Stimulated activated CD8-positive, alpha-beta memory T cell treated with anti-CD3 and anti-CD28 coated beads, Interleukin-15, amount 100 ng/mL, for 48 hours (primary cell): Measurements from ENCODE around the gene TSSK2.
"Not testable (repeated sequence)": the region's sequence is repeated elsewhere in the genome, so short reads cannot be mapped to it uniquely, and the experiment has no call there.

Experiments
- DNase-seq, 2 donors: peaks; one replicate each; pipeline ENCODE4 v3.0.0-alpha.2; 2020; ENCODE audit warnings: low read depth in 2 of 2

Gene TSSK2

DNA sequence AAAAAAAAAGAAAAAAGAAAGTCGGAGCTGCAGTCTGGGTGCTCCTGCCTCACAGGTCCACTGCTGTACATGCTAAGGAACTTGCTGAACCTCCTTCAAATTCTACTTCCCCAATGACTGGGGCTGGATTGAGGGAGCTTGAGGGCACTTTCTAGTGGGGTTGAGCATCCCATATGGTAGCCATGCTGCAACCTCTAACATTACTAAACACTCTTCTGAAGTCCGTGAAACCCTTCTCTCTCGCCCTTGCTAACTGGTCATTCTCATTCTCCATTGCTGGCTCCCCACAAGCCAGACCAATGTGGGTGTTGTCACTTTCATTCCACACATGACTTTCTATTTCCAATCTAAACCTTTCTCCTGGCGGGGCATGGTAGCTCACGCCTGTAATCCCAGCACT, 12.1 kb downstream of the TSSK2 start:
- no peak for DNase-seq

DNA sequence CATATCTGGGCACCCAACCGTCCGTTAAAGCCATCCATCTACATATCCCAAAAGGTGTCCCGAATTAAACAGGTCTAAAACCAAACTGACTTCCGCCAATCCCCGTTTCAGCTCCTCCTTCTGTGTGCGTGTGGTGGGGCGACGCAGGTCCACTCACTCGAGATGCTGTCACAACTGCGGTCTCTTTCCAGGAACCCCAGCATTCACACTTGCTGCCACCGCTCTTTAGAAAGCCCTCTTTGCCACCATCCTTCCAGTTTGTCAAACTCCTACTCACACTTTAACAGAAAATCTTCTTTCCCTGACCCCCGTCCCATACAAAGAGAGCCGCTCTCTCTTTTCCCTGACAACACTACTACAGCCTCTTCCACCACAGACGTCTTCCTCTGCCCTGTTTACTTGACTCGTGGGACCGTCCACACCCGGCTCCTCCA, 12.9 kb downstream of the TSSK2 start:
- peak; percentile 24 to 28 for DNase-seq

DNA sequence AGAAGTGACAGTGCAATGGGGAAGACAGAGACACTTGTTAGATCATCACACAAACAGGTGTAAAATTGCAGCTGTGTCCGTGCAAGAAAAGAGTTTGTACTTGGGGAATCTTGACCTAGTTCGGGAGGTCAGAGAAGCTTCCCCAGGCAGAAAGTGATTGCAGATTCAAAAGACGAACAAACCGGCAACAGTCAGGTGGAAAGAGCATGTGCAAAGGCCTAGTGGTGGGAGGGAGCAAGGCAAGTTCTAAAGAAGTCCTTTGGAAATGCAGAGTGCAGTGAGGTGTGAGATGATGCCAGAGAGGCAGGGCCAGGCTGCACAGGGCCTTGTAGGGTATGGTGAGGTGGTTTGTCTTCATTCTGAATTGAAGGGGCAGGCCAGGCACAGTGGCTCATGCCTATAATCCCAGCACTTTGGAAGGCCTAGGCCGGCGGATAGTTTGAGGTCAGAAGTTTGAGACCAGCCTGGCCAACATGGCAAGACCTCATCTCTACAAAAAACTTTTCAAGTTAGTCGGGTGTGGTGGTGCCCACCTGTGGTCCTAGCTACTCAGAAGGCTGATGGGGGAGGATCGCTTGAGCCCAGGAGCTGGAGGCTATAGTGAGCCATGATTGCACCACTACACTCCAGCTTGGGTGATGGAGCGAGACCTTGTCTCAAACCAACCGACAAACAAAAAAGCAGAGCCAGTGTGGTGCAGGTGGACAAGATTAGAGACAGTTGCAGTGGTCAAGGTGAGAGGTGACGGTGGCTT, 15.3 kb downstream of the TSSK2 start:
- no peak for DNase-seq

- no peak for DNase-seq
Observed at GRCh38 chr22:19147195-19147780, 16.2 kb downstream of the TSSK2 start.

DNA sequence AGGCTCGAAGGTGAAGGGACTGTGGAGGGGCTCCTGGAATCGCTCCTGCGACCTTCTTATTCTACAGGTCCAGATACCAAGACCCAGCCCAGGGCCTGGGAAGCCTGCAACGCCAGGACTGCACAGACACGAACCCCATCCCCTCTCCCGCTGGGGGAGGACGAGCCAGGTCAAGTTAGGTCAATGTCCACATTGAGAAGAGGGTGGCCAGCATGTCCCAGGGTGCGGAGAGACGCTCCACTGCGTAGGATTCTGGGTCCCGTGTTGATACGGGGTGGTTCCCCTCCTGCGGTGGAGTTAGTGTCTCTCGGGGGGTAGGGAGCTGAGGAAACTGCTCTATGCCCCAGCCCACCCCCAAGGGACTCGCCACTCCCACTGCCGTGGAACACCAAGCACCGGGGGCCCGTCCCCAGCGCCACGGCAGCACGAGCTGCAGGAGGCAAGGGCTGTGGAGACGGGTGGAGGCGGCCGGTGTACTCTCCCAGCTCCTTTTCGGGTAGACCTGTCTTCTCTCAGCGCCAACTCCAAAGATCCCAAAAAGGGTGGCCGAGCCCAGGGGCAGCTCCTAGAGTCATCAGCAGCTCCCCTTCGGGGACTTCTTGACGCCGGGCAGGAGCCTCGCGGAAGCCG, 17.4 kb downstream of the TSSK2 start:
- DNase-seq = no peak

DNA sequence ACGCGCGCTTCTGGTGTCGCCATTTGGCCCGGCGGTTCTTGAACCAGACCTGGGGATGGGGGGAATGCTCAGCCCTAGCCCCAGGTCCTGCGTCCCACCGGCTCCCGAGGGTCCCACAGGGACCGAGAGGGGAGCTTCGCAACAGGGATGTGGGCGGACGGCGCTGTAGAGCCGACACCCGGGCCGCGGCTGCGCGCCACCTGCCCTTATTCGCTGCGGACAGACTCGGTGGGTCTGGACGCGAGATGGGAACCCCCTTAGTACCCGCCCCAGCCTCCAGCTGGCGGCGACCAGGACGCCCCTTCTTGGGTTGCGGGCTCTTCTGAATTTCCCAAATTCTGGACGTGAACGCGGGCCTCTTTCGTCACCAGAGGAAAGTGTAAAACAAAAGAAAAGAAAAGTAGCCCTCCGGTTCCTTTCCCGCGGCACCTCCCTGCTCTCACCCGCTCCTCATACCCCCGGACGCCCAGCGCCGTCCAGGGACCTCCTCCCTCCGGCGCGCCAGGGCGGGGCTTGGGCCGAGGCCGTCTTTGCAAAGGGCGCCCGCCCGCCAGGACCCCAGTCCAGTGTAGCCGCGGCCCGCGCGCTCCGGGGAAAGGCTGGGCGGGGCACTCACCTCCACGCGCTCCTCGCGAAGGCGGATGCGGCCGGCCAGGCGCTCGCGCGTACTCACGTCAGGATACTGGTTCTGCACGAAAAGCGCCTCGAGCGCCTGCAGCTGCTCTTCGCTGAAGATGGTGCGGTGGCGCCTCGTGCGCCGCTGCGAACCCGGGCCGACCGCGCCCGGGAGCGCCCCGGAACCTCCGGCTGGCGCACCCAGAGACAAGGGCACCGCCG, 18.2 kb downstream of the TSSK2 start:
- peak; percentile 15 to 16 for DNase-seq

DNA sequence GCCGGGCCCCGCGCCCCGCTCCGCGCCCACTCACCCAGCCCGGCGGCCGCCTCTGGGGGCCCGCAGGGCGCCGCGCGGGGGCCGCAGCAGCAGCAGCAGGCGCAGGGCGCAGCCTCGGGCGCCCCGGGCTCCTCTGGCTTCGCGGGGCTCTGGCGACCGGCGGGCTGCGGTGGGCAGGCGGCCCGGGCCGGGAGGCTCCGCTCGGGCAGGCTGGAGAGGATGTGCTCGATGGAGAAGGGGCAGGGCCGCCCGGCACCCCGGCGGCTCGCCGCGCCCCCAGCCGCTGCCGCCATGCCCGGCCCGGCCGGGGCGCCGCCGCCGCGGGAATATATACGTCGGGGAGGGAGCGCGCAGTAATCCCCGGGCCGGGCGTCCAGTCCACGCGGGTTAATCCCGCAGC, 18.9 kb downstream of the TSSK2 start, which contains the start of gene GSC2:
GSC2 (minus strand) TSS at position 302 of the 400 bp plus-strand sequence; CDS start at position 293, 9 bp downstream.
- no peak for DNase-seq

DNA sequence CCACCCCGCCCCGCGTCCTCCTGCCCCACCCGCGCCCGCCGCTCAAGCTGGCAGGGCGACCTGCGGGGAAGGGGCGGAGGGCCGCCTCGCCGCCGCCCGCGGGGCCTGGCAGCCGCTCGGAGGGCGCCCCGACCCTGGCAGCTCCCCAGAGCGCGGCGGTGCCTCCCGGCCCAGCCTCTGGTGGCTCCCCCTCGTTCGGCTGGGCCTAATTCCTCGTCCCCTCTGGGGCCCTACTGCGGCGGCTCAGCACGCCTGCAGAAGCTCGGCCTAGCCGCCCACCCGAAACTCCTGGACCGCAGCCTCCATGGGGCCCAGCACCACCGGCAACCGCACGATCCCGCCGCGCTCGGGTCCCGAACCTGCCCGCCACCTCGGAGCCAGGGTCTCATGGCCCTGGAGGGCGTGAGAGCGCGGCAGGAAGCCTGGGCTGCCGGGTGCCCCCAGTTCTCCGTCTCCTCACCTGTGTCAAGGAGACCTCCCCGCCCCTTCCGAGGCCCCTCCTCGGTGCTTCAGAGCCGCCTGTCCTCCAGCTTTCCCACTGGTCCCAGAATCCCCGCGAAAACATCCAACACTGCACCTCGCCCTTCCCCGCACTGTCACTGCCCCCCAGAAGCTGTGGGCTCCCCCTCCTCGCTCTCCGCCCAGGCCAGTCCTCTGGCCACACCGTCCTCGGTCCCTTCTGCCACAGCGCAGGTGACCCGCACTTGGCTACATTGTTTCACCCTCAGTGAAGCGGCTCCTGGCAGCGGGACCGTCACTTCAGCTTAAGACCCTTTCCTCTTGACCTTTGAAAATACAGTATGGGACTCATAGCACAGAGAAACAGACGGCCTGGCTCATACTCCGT, 19.6 kb downstream of the TSSK2 start:
- no peak for DNase-seq

DNA sequence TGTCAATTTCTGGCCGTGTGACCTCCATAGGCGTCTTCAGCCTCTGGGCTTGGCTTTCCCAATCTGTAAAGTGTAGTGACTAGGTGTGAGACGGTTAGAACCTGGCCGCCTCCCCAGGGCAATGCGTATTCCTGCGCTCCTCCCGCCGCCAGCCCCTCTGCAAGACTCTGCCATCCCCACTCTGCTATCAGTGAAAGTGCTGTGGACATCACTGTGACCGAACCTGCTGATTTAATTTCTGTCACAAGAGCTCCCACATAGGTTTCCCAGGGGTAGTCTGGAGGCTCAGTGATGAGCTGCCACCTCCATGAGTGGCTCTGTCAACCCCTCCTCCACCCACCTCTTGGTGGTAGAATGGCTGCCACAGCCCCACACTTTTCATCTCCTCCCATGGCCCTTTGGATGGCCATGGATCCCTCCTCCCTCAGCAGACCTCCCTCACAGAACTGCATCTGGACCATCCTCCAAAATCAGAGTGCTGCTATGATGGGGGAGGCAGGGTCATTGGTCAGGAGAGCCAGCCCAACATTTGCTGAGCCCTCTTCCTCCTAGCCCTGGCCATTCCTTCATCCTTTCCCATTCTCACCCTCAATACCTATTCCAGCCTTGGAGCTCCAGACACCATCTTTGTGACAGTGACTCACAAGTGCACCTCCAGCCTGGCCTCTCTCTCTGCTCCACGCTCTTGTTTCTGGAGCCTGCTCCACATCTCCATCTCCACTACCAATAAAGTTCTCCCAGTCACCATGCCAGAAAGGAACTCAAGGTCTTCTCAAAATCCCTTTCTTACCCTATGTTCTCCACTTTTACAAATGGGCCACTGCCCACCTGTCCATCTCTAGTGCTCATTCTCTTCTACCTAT, 20.5 kb downstream of the TSSK2 start:
- no peak for DNase-seq

DNA sequence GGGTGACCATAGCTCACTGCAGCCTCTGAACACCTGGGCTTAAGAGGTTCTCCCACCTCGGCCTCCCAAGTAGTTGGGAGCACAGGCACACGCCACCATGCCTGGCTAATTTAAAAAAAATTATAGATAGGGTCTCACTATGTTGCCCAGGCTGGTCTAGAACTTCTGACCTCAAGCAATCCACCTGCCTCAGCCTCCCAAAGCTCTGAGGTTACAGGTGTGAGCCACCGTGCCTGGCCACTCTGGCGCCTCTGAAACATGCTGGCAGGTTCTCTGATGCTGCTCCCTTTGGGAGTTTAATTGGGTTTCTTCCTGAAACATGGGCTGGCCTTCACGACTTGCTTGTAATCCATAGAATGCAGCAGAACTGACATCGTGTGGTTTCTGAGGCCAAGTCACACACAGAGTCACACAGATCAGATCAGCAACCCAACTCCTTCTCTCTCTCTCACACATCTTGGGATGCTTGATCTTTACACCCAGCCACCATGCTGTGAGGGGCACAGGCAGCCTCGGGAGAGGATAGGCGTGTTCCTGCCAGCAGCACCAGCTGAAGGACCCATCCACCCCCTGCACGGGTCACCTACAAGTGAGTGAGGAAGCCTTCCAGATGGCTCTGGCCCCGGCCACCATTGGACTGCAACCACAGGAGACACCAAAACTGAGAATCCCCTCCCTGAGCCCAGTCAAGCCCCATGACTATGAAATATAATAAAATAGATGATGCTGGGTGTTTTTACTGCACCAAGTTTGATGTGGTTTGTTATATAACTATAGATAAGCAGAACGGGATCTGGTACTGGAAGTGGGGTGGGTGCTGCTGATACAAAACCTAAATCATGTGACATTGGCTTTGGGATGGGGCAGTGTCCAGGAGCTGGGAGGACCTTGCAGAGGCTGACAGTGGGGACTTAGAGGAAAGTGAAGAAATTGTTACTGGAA, 22.1 kb downstream of the TSSK2 start:
- DNase-seq = no peak

DNA sequence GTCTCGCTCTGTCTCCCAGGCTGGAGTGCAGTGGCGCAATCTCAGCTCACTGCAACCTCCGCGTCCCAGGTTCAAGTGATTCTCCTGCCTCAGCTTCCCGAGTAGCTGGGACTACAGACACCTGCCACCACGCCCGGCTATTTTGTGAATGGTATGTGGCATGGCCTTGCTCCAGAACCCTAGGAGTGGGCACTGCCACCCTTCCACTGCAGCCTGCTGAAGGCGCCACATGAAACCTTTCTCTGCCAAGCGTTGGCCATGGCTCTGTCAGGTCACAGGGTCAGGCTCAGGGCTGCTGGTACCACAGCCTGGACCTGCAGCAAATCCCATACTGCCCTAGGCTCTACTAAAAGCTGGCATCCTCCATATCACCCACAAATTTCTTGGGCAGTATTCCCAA, 25.0 kb downstream of the TSSK2 start:
- DNase-seq = not testable (repeated sequence)

DNA sequence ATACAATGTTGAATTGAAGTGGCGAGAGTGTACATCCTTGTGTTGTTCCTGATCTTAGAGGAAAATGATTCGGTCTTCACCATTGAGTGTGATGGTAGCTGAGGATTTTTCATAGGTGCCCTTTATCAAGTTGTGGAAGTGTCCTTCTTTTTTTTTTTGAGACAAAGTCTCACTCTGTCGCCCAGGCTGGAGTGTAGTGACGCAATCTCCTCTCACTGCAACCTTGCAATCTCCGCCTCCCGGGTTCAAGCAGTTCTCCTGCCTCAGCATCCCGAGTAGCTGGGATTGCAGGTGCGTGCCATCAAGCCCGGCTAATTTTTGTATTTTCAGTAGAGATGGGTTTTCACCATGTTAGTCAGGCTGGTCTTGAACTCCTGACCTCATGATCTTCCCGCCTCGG, 27.5 kb downstream of the TSSK2 start:
- not testable (repeated sequence) for DNase-seq

DNA sequence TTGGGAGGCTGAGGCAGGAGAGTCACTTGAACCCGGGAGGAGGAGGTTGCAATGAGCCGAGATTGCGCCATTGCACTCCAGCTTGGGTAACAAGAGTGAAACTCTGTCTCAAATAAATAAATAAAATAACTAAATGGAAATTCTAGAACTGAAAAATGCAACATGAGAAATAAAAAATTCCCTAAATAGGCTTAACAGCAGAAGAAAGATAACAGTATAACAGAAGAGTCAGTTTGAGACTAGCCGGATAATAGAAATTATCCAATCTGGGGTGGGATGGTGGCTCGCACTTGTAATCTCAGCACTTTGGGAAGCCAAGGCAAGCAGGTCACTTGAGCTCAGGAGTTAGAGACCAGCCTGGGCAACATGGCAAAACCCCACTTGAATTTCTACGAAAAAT, 33.3 kb downstream of the TSSK2 start:
- no peak for DNase-seq

DNA sequence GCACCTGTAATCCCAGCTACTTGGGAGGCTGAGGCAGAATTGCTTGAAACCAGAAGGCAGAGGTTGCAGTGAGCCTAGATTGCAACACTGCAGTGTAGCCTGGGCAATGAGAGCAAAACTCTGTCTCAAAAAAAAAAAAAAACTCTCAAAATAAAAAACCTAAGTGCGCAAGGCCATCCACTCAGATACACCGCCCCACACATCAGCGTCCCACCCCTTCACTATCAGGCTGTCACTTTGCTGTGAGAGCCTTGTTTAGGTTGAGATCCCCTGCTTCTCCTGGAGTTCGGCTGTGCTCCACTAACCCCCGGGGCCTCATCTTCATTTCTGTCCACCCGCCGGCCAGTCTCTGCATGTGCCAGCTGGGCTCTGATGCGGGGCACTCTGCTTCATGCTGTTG, 35.3 kb downstream of the TSSK2 start:
- no peak for DNase-seq

DNA sequence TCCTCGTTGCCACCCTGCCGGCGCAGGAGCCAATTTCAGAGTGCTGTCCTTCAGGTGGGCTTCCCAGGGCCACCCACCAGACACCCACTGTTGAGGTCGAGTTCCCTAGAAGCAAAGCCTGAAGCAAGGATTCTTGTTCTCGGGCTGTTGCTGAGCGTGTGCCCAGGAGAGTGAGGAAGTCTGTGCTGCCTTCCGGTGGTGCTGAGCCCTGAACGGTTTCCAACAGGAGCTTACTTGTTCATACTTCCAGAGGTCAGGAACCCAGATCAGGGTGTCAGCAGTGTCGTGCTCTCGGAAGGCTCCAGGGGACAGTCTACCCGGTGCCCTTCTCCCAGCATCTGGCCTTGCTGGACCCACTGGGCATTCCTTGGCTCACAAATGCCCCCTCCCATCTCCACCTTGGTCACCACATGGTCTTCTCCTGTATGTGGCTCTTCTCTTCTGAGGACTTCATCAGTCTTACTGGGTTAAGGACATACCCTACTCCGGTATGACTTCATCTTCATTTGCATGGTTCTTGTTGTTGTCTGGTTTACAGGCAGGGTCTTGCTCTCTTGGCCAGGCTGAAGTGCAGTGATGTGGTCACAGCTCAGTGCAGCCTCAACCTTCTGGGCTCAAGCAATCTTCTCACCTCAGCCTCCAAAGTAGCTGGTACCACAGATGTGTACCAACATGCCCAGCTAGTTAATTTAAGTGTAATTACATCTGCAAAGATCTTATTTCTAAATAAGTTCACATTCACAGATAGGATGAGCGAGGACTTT, 36.2 kb downstream of the TSSK2 start:
- DNase-seq = no peak

DNA sequence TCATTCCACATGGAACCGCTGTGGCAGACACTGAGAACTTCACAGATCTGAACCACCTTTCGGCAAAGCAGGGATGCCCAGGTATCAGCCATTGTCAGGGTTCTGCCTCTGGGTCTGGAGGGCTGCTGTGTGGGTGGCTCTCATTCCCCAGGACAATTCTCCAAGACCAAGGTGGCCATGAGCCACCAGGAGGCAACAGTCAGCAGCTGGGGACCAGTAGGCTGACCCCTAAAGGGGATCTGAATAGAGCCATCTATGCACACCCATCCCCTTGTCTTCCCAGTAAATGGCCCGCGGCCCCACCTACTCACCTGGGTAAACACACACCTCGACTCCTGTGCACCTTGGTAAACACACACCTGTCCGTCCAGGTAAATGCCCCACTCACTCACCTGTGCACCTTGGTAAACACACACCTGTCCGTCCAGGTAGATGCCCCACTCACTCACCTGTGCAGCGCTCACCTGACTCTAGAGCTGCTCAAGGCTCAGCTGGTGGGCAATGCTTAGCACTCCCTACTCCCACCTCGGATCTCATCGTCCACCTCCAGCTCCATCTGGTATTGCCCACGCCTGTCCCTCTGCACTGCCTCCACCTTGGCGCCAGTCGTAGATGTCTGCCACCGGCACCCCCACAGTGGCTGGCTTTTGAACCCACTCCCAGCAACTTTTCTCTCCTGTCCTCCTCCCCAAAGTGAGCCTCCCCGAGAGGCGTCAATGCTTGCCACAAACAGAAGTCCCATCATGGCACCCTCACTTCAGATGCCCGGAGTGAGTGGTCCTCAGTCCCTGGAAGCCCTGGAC, 37.2 kb downstream of the TSSK2 start:
- DNase-seq = no peak
